Astrocyte (in vitro differentiated cells and primary cell): ENCODE data around the gene CAPZB.
"Not testable (repeated sequence)": the region's sequence is repeated elsewhere in the genome, so short reads cannot be mapped to it uniquely, and the experiment has no call there.

Experiments used
- CTCF ChIP-seq: IDR thresholded peaks from 2 replicates; pipeline ENCODE4 v1.5.1; 2011; ENCODE audit warnings: low read depth, mild to moderate bottlenecking, inconsistent platforms, low read length, moderate library complexity; ENCODE audit not compliant: insufficient read depth
- EZH2 ChIP-seq: IDR thresholded peaks from 2 replicates; pipeline ENCODE4 v1.6.1; 2012; ENCODE audit warnings: mild to moderate bottlenecking, low read length, inconsistent platforms; ENCODE audit not compliant: insufficient read depth

GRCh38 chr1:19497443-19497842, 12.1 kb upstream of the CAPZB start:
- TF ChIP-seq CTCF, EZH2: not testable (repeated sequence)
